Measurements from ENCODE around the gene SYNGAP1.

DNA sequence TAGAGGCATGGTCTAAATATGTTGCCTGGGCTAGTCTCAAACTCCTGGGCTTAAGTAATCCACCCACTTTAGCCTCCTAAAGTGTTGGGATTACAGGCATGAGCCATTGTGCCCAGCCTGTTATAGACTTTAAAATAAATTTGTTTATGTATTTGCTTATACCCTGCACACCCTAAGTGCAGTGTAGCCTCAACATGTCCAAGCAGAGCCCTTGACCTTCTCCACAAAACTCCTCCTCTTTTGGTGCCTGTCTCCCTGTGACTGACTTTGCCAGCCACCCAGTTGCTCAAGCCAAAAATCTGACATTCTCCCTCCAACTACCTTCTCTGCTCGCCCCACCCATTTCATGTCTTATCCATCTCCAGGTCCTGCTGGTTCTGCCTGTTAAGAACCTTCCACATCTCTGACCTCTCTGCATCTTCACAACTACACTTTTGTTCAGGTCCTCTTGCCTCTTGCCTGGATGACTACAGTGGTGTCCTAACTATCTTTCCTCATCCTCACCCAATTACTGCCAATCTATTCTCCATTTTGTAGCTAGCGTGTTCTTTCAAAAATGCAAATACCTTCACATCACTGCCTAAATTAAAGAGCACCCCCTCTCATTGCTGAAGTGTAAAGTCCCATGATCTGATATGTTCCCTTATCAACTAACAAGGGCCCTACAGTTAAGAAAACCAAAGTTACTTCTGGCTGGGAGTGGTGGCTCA, 39.4 kb upstream of the SYNGAP1 start:
- TF ChIP-seq CTCF (conservative IDR thresholded peaks at IDR 0.05) = no peak
- TF ChIP-seq ZFX (IDR thresholded peaks at IDR 0.05) = no peak

Measured in C4-2B (cell line).